GM18520 (cell line): ENCODE data around the gene DAB2IP.
"Not testable (repeated sequence)": the region's sequence is repeated elsewhere in the genome, so short reads cannot be mapped to it uniquely, and the experiment has no call there.

Experiments used
- ATAC-seq: cut with Tn5 transposase; IDR thresholded peaks from one replicate; pipeline ENCODE4 v1.9.1; 2021; ENCODE audit not compliant: unreplicated experiment

The DAB2IP gene

GRCh38 chr9:121721770-121722169, 70.3 kb downstream of the DAB2IP start:
- ATAC-seq: no peak

- no peak for ATAC-seq
Observed at GRCh38 chr9:121725008-121725775, 73.8 kb downstream of the DAB2IP start.

DNA sequence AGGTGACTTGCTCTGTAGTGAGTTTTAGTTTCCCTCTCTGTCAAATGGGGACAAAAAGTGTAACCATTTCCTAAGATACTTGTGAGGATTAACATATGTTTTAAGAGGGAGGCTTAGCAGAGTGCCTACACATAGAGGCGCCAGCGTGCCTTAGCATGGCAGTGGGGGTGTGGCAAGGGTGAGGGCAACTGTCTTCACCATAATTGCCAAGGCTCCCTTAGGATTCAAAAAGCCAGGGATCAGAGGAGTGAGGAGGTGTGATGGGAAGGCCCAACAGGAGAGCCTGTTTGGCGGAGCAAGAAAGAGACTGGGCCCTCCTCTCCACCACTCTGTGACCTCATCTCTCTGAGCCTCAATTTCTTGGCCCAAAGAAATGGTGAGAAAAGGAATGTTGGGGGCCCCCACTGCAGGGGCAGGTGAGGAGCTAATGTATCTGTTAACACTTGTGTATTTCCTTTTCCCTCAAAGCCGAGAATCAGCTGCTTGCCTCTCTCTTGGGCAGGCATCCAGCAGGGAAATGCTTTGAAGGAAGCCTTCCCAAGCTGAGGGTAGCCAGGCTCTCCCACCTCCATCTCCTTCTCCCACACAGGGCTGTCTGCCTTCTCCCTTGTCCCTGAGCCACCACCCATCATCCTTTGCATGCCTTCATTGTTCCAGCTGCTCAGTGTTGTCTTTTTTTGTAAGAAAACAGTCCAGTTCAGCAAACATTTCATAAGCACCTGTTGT, 76.0 kb downstream of the DAB2IP start:
- no peak for ATAC-seq

DNA sequence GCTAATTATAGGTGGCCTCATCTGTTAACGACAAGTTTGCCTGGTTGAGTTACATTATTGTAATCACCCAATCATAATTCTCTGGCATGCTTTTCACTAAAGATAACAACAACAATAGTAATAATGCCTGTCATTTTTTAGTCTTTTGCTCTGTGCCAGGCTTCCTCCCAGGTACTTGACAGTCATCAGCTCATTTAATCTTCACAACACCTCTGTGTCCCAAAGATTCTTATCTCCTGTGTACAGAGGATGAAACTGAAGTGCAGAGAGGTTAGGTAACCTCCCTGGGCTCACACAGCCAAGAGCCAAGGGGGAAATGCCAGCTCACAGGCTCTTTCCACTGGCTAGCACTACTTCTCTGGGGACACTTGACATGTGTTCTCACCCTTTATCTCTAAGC, 77.5 kb downstream of the DAB2IP start:
- no peak for ATAC-seq

DNA sequence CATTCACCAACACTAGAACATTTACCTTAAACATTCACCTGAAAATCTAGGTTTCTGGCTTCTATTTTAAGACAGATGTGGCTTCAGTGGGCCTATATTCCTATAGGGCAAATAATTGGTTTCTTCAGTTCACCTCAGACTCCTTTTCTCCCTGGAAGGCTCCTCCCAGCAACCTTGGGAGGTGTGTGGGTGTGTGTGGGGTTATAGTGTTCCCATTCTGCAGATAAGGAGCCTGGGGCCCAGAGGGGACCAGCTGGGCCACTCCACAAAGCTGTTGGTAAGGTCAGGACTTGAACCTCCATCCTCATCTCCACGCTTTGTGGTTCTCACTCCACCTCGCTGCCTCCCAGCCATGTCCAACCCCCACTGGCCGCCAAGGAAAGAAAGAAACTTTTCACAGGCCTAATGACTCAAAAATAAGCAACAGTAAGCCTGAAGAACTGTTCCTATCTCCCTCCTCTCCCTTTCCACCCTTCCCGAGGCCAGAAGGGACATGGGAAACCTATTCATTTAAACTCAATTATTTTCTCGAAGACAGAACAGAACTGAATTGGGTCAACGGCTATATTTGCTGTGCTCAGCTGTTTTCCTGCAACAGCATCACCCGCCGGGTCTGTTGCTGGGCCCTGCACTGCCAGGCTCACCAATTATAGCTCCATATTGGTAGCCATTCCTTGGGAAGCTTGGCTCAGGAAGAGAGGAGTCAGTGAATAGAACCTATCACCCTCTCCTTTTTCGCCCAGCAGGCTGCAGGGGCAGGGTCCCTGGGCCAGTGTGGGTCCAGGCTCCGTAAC, 78.5 kb downstream of the DAB2IP start:
- ATAC-seq: no peak

DNA sequence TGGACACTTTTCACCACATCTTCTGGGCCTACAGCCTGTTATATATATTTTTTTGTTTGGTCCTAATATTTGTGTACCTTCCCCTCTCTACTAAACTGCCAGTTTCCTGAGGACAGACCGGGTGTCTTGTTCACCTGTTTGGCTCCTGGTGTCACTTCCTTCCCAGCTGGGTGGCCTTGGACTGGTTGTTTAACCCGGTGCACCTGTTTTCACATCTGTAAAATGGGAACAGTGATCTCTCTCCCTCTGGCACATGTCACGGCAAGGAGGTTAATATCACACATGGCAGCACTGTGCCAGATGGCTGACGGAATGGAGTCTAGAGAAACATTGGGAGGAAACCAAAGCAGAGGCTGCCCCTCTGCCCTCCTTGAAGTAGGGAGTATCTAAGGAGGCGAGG, 79.7 kb downstream of the DAB2IP start:
- no peak for ATAC-seq

GRCh38 chr9:121731919-121732318, 80.5 kb downstream of the DAB2IP start:
- ATAC-seq: no peak

DNA sequence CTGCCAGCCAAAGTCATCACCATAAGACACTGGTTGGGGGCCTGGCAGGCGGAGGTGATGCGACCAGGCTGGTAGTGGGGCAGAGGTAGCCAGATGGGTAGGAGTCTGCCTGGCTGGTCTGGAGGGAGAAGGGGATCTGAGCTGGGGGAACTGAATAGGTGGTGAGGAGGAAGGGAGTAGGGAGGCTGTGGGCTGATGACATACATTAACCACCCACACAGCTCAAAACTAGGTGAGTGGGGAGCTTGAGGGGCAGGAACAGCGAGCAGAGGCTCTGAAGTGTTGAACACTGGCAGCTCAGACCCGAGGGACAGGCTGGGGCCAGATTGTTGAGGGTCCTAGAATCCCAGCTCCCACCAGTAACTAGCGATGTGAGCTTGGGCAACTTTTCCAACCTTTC, 81.0 kb downstream of the DAB2IP start:
- no peak for ATAC-seq

DNA sequence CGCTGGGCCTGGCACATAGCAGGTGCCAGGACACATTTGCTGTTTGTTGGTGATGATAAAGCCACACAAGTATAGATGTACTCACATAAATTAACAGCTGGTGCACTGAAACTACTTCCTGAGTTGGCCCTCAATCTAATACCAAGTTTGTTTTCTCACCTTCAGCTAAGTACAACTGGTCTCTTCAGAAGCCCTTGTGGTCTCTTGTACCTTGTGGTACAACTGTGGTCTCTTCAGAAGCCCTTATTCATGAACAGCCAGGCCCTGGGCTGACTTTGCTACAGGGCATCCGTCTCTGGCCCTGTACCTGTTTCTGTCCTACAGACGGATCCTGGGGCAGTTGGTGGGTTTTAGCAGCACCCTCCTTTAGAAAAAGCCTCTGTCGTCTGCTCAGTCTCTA, 81.5 kb downstream of the DAB2IP start:
- ATAC-seq: no peak

DNA sequence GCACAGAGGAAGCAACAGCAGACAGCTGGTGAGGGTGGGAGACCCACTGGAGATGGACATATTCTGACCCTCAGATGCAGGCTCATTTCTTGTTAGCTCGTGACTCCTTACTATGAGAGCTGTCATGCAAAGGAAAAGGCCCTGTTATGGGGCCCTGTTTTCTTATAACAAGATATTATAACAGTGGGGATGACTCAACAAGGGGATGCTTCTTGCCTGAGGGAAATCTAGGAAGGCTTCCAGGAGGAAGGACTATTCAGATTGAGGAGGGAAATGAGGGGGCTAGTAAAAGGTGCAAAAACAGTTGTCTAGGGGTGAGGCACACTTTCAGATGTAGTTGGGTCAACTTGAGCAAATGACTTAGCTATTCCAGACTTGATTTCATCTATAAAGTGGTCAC, 83.0 kb downstream of the DAB2IP start:
- no peak for ATAC-seq

DNA sequence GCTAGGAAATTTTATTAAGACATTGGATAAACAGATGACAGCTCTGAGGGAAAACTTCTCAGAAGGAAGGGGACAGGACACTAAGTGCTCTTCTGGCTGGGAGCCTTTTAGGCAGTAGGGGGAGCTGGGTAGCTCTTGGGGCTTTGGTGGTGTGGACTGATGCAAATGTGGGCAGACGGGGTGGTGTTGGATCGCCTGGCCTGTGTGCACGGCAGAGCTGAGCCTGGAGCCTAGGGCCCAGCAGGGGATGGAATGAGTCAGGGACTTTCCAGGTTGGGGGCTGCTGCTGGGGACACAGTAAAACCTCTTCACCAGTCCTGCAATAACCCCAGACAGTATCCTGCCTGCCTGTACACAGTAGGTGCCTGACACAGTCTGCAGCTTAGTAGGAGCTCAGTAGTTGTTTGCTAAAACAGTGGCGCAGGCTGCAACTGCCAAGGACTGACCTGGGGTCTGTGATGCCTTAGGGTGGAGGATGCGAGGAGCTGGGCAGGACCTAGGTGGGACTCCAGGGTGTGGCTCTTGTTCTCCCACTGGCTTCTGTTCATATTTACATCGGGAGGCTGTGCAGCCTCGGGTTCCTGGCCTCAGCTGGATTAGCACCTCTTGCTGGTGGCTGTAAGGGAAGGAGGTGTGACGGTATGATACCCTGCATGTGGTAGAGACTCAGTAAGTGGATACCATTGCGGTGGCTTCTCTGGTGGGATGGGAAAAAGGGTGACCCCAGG, 83.8 kb downstream of the DAB2IP start:
- ATAC-seq: peak; percentile 37

GRCh38 chr9:121735793-121736770, 84.6 kb downstream of the DAB2IP start:
- no peak for ATAC-seq

DNA sequence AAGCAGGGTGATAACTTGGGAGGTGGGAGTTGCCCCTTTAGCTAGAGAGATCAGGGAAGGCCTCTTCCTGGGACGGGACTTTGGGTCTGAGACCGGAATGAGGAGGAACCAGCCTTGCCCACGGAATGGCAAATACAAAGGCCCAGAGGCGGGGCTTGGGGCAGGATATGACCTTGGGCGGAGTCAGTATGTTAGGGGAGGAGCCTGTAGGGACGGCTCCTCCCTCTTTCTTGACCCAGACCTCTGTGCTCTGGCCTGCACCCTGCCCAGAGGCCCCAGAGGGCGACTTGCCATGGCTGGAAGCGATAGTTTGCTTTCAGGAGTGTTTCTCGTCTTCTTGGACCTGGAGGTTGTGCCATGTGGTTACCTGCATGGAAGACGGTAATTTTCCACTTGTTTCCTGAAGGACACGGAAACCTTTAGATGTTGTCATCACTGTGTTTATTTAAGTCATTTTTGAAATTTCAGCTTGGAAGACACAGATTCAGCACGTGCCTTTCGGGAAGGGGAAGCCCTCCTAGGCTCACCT, 85.6 kb downstream of the DAB2IP start:
- ATAC-seq: no peak

DNA sequence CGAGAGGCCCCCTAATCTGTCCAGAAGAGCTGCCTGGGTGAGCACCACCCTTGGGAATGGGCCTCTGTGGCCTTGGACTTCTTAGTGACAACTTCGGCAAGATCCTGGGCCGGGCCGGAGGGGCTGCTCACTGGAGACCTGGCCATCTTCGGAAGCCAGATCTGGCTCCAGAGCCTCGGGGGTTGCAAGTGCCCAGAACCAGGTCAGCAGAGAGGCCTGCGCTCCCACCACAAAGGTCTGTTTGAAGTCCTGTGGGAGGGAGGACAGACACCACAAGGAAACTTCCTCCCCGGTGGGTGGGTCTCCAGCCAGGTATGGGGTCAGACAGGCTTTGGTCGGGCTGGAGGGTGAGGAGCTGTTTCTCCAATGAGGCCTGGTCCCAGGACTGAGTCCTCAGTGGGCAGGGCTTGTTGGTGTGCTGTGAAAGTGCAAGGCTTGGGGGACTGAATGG, 86.1 kb downstream of the DAB2IP start:
- ATAC-seq: no peak

GRCh38 chr9:121738411-121738810, 87.0 kb downstream of the DAB2IP start:
- no peak for ATAC-seq

DNA sequence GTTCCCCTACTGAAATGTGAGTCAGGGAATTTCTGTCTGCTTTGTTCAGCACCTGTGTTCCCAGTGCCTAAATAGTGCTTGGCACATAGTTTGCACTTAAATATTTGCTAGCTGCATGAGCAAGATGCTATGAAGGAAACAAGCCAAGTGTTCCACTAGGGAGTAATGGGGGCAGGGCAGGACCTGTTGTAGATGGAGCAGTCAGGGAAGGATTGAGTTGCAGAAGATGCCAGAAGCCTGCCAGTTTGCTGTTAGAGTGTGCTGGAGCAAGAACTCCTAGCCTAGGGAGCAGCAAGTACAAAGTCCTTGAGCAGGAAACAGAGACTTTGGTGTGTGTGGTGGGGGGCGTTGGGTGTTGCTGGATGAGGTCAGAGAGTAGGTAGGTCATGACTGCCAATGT, 87.5 kb downstream of the DAB2IP start:
- no peak for ATAC-seq

GRCh38 chr9:121739971-121740370, 88.5 kb downstream of the DAB2IP start:
- ATAC-seq: no peak

DNA sequence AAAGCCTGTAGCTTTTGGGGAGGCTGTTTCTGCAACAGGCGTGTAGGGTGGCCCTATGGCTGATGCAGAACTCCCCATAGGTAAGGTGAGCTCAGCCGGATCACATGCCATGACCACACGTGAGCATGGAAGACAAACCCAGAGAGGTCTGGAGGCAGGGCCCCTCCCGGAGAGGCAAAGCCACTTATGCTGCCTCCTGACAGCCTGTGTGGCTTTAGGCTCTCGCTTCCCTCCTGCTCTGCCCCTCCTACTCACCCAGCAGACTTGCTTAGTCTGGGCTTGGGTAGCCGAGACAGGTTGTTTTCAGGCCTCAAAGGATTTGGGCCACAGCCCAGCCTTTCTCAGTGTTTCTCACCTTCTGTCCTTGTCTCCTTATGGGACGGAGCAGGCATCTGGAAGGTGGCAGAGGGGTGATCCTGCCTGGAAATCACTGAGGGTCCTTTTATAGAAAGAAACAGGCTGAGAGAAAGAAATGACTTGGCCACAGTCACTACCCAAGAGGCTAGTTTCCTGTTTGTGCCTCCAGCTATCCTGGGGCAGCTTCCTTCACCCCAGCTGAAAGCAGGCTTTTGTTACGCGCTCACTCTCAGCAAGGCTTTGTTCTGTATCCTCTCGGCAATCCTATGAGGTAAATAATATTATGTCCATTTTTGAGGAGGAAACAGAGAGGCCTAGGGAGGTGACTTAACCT, 89.9 kb downstream of the DAB2IP start:
- no peak for ATAC-seq

DNA sequence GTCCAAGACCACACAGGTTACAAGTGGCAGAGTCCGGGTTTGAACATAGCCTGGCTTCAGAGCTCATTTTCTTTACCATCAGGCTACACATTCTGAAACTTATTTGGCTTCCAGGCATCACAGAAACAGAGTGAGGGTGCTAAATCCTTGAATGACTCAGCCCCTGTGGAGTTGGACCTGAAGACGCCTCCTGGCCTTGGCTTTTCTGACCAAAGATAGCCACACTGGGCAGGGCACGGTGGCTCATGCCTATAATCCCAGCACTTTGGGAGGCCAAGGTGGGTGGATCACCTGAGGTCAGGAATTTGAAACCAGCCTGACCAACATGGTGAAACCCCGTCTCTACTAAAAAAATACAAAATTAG, 90.5 kb downstream of the DAB2IP start:
- not testable (repeated sequence) for ATAC-seq
